Measurements from ENCODE around the gene MICALL2.

DNA sequence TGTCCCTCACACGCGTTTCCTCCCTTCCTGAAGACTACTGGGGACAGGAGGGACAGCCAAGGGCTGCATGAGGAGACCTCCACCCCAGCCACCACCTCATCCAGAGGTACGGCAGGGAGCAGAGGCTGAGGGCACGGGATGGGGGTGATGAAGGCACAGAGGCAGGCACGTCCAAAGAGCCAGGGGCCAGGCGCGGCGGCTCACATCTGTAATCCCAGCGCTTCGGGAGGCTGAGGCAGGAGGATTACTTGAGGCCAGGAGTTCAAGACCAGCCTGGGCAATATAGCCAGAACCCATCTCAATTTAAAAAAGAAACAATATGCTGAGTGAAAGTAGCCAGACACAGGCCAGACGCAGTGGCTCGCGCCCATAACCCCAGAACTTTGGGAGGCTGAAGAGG, 3.3 kb downstream of the MICALL2 start:
- TF ChIP-seq CTCF (IDR thresholded peaks at IDR 0.05) (no peak), POLR2A (IDR thresholded peaks at IDR 0.05) (no peak)

Data from Peyer's patch (tissue), 4 donors.